Breast epithelium (tissue), 3 donors: Measurements from ENCODE around the gene DNASE1L1.

Experiments used
- CTCF ChIP-seq, 3 donors: fragments of 450-650 bp; IDR thresholded peaks; one replicate each; pipeline ENCODE4 v1.5.1; 2016 to 2017; ENCODE audit warnings: antibody characterized with exemption in 3 of 3, mild to moderate bottlenecking in 3 of 3, moderate library complexity in 3 of 3
- POLR2A ChIP-seq: fragments of 450-650 bp; IDR thresholded peaks from one replicate; pipeline ENCODE4 v1.6.1; 2016; ENCODE audit warnings: antibody characterized with exemption, mild to moderate bottlenecking, moderate library complexity
- POLR2AphosphoS5 ChIP-seq, 3 donors: sonication (generic); formaldehyde crosslinking; IDR thresholded peaks; one replicate each; pipeline ENCODE4 v1.6.1; 2017; ENCODE audit warnings: antibody characterized with exemption in 3 of 3

DNA sequence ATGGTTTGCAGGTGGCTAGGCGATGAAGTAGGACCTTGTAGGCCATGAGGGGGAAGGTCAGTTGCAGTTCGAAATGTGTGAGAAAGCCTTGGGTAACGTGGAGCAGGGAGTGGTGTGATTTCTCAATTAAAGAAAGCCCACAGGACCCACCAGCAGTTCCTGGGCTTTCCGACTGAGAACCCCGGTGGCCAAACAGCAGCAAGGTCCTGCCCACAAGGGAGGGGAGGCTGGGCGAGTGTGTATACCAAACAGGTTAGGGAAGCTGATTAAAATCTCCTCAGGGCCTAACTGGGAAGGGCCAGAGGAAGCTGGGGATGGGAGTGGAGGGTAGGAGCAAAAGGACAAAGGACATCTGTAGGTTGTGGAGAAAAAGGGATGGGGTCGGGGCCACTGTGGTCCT lies 21.9 kb upstream of the DNASE1L1 start:
- TF ChIP-seq CTCF (IDR thresholded peaks at IDR 0.05) (no peak), POLR2AphosphoS5 (IDR thresholded peaks at IDR 0.05) (no peak), POLR2A (no peak)
